Cortex of kidney (tissue), 1 donor: ENCODE results near the gene ACSL1.

Source experiments
- DNase-seq: peaks from one replicate; lab custom pipeline; 2025; lab: John Stamatoyannopoulos, UW

ACSL1 gene

GRCh38 chr4:184838249-184839074, 12.7 kb upstream of the ACSL1 start:
- no peak for DNase-seq

GRCh38 chr4:184836613-184837012, 10.8 kb upstream of the ACSL1 start:
- no peak for DNase-seq

- no peak for DNase-seq
Measured at GRCh38 chr4:184833046-184833838, 7.5 kb upstream of the ACSL1 start.

GRCh38 chr4:184831153-184831552, 5.4 kb upstream of the ACSL1 start:
- no peak for DNase-seq

- no peak for DNase-seq
Measured at GRCh38 chr4:184826691-184827270, 1.0 kb upstream of the ACSL1 start.

DNA sequence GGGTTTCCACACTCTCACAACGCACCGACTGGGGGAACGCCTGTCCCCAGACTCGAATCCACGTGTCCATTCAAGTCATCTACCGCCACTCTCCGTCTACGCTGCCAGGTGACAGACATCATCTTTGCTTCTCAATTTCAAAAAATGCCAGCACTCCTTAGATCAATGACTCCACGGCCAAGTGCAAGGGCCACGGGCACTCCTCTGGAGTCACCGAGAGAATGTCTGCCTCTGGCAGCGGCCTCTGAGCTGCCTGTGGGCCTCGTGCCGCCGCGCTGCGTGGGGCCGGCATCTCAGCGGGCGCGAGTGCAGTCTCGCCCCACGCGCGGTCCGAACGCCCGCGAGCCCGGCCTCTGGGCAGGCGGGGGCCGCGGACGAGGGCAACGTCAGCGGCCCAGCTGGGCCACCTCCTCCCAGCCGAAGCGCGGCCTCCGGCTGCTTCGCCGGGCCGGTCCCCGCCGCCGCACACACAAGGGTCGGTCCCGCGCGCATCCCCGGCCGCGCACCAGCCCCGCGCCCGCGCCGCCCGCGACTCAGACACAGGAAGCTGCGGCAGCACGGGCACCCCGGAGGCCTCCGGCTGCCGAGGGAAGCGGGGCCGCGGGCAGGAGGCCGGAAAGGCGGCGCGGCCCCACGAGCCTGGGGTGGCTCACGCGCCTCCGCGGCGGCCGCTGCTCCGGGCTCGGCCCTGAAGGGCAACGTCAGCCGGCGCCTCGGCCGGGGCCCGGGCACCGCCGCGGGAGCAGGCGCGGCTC, 450 bp downstream of the ACSL1 start:
- DNase-seq = no peak

DNA sequence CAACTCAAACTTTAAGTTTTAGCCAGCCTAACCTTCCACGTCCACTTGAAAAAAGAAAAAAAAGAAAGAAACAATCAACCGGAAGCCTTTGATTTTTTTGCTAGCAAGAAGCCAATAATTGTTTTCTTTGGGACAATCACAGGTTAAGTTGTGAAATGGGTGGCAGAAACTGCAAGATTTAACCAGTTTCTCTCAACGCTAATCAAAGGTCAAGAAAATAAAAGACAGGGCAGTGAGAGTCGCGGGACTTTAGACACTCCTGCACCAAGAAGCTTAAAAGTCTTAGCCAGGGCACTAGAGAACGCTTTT, 1.0 kb downstream of the ACSL1 start:
- no peak for DNase-seq

DNA sequence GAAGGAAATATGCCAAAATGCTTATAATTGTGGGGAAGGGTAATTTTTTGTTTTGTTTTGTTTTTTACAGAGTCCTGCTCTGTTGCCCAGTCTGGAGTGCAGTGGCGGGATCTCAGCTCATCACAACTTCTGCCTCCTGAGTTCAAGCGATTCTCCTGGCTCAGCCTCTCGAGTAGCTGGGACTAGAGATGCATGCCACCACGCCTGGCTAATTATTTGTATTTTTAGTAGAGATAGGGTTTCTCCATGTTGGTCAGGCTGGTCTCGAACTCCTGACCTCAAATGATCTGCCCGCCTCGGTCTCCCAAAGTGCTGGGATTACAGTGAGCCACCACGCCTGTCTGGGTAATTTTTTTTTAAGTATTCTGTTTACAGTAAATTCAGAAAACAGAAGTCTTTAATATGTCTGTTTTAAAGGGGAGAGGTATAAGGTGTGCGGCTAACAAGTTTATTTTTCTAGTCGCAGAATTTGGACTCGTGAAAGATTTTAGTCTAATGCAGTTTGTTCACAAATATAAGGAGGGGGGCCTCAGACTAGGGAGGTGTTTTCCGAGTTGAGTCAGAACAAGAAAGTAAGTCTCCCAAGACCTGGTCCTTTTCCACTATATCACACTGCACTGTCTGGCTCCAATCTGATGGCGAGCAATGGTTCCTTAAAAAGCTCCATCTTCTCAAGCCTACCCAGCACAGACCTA, 1.5 kb downstream of the ACSL1 start:
- no peak for DNase-seq

DNA sequence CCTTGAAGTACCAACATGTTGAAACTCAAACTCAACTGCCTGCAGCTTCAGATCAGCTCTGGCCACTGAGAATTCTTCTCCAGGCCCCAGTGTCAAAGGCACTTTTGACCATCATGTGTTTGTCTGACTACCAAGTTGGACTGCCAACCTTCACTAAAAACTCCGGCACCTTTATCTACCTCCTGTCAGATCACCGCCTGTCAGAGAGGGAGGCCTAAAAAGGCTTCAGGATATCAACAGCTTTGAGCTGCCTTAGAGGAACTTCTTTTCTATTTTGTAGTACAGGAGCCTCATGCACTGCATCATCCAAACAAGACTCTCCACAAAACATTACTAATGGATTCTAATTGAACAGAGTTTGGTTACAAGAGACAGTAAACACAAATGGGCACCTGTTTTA, 2.8 kb downstream of the ACSL1 start:
- no peak for DNase-seq

DNA sequence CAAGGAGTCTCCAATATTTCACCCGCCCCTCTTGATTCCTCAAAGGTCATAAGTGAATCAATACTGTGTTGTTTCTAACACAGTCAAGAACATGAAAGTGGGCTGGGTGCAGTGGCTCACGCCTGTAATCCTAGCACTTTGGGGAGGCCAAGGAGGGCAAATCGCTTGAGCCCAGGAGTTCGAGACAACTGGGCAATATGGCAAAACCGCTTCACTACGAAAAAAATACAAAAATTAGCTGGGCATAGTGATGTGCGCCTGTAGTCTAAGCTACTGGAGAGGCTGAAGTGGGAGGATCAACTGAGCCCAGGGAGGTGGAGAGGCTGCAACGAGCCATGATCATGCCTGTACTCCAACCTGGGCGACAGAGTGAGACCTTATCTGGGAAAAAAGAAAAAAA, 3.4 kb downstream of the ACSL1 start:
- no peak for DNase-seq

DNA sequence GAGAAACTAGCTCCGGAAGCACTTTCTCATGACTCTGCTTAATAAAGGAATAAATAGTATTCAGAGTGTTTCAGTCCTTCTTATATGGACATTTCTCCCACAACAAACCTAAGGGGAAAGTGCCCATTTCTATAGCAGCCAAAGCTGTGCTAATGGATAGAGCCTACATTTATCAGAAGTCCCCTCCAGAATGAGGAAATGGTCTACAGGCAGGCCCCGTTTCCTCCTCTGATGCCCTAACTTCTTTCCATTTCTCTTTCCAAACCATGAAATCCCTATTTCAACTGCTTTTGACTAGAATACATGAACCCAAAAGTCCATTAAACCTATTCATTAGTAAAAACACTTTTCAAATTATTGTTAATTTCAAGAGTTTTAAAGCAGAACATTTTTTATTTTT, 4.5 kb downstream of the ACSL1 start:
- DNase-seq = no peak

GRCh38 chr4:184819786-184820185, 6.0 kb downstream of the ACSL1 start:
- DNase-seq = no peak

DNA sequence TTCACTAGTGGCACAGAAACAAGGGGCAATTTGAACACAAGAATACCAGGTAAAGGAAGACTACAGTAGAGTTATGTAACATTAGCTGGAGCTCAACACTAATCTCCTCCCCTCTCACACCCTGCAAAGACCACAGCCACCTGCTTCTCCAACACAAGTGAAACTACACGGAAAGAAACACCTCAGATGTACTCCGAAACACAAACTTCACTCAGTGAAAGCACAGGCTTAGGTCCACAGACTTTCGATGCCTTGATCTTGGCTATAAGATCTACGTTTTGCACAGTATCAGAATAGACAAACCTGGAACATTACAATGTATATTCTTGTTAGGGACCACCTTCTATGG, 7.6 kb downstream of the ACSL1 start:
- DNase-seq = no peak

DNA sequence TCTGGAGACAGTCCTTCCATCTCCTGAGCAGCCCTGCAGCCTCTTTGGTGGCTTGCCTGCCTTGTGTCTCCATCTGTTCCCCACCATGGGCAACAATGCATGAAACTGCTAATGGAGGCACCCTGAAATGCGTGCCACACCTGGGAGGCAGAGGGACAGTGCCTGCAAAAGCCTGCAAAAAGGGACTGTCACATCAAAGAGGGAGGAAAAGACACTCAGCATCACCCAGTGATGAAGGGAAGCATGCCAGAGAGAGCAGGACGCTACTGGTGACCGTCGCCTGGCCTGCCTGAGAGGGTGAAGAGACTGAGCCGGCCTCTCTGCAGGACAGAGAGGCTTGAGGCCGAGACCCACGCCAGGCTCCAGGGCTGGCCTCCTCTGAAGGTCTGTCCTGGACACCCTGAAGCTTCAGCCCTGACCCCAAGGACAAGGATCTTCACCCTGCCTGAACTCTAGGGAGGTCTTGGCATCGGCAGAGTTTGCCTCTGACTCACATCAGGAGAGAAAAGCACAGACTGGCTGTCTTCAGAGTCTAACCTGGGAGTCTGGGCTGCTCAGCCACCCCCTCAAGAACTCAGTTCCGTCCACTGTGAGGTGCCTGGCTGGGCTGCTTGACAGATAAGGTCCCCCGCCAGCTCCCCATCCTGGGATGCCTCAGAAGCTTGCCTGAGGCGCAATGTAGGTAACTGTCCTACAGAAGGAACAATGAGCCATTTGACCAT, 8.1 kb downstream of the ACSL1 start:
- DNase-seq = no peak

- DNase-seq = no peak
Measured at GRCh38 chr4:184816962-184817361, 8.8 kb downstream of the ACSL1 start.

GRCh38 chr4:184815046-184815877, 10.5 kb downstream of the ACSL1 start:
- DNase-seq = no peak

- DNase-seq = no peak
Measured at GRCh38 chr4:184814686-184815045, 11.1 kb downstream of the ACSL1 start.

DNA sequence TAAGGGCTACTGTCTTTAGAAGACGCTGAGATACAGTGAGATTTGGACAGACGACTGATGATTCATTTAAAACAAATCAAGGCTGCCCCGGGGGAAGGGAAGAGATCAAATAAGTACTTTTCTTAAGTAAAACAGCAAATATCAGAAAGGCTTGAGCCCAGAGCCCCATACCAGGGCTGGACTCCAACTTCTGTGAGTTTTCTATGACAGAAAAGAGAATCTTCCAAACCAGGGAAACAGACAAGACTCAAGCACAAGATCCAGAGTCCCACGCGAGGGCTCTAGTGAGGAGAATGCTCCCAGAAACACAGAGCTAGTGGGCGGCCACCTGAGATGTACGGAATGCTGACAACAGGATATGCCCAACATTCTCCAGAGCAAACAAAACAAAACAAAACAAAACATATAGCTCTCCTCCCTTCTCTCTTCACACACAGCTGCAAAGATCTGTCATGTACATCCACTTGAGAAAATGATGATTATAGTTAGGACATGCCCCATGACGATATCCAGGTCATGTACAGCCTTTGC, 13.1 kb downstream of the ACSL1 start:
- no peak for DNase-seq

GRCh38 chr4:184812199-184812542, 13.6 kb downstream of the ACSL1 start:
- no peak for DNase-seq

GRCh38 chr4:184811526-184812198, 14.1 kb downstream of the ACSL1 start:
- DNase-seq = no peak
